HG03025 (cell line): Measurements from ENCODE around the gene SYNE2.
A peak's percentile ranks its signal among the peaks of the same experiment; 100 is the strongest.

Source experiments
- ATAC-seq: cut with Tn5 transposase; IDR thresholded peaks from one replicate; pipeline ENCODE4 v1.9.1; 2021; ENCODE audit warnings: mild to moderate bottlenecking, moderate library complexity; ENCODE audit not compliant: unreplicated experiment, low FRiP score

Gene SYNE2

DNA sequence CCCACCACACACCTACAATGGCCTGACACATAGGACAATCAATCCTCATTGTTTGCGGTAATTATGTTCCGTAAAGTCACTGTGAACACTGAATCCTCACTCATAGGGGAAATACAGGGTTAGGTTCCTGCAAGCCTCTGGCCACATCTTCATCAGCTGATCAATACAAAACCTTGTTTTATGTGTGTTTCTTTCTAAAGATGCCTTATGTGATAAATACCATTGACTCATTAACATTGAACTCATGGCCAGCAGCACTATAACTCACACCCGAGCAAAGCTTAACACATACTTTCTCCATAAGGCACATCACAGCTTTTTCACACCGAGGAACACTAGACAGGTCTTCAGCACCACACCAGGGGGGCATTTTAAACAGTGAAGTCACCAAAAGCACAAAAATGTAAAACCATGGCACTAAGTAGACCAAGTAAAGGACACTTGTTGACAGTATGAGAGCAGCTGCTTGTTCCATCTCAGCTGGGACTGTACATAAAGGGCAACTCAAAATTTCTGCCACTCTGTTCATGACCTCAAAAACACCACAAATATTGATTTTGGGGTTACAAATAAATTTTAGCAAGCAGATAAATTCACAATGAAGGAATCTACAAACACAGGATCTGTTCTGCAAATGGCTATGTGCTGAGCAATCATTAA lies 380.9 kb downstream of the SYNE2 start:
- ATAC-seq, result no peak

DNA sequence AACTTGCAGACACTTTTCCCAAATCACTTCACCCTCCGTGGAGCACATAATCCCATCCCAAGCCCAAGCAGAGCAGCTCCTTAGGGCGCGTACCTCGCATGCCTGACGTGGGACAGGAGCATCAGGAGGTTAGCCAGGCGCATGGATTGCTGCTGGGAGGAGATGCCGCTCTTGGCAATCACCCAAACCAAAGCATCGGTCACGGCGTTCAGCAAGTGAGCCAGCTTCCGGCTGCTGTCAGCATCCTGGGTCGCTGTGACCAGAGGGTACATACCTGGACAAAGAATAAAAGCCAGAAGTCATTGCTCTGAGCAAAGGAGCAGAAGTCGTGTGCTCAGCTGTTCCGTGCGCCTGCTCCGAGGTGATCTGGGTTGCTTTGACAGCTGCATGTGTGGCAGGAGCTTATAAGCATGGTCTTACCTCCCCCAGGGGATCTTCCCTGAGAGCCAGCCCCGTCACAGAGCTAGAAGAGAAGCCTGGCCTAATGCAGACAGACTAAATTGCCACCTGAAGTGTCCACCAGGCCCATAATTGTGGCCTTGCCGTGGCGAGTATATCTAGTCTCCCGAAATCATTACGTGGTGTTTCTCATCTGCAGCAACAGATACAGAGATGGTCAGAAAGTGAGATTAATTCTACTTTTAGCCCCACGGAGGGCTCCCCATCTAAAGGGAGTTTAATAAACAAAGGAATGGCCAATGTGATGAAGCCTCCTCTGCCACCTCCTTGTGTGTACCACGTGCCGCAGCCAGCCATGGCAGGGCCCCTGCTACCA lies 382.3 kb downstream of the SYNE2 start:
- peak; percentile 3 for ATAC-seq

- ATAC-seq, result peak; percentile 78
Measured at GRCh38 chr14:64235652-64236640, 383.1 kb downstream of the SYNE2 start.

DNA sequence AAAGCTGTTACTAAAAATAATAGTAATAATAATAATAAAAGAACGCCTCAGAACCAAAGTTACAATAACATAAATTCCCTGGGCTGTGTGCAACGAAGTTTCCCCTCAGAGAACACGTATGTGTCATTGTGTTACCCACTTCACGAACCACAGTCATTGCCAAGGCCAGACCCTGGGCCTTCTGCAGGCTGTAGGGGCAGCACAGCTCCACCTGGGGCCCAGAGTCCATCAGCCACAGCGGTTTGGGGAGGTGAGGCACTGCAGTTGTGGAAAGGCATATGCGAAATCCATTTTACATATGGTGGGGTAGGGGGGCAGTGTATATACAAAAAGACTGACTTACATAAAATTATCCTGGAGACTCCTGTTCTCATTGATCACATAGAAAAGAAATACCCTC lies 385.2 kb downstream of the SYNE2 start:
- no peak for ATAC-seq

DNA sequence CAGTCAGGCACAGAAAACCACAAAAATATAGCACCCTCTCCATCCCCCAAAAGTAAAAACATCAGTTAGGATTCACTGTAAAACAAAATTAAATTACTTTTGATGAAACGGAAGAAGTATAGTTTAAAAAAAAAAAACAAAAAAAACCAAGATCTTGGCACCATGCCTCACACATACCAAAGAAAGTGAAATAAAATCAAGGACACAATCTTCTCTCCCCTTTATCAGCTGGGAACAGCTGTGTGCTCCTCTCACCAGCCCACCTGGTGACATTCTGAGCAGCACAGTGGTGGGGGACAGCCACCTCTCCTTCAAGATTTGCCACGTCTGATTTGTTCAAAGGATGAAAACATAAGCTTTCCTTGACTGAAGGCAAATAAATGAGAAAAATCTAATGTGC lies 385.8 kb downstream of the SYNE2 start:
- ATAC-seq, result no peak

GRCh38 chr14:64244279-64244678 lies 391.5 kb downstream of the SYNE2 start:
- ATAC-seq, result no peak

DNA sequence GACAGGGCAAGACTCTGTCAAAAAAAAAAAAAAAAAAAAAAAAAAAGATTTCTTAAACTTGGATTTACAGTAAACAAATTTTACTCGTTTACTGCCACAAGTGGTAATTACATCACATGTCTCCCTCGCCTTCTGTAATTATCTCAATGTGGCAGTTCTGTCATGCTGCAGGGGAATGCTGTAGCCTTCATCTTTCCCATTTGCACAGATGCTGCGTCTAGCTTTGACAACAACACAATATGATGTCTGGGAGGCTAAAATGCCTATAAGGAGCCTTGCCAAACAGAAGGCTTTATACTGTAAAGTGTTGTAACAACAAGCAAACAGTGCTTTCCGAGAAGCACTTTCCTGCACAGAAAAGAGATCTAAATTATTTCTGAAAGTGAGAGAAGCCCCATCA lies 392.7 kb downstream of the SYNE2 start:
- ATAC-seq, result no peak

GRCh38 chr14:64246688-64247087 lies 393.9 kb downstream of the SYNE2 start:
- ATAC-seq, result no peak

DNA sequence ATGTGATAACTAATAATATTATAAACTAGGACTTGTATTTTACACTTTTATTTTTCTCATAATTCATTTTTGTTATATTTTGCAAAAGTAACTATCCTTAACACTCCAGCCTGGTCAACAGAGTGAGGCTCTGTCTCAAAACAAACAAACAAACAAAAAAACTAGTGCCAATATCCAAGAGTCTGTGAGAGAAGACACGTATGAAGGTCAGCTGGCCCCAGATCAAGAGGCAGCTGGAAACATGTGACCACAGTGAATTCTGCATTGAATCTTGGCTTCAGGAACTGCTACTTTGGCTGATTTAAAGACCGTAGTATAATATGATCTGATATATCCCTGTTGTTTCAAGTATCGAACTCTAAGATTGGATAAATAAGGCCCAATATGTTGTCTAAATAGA lies 394.4 kb downstream of the SYNE2 start:
- ATAC-seq, result no peak

DNA sequence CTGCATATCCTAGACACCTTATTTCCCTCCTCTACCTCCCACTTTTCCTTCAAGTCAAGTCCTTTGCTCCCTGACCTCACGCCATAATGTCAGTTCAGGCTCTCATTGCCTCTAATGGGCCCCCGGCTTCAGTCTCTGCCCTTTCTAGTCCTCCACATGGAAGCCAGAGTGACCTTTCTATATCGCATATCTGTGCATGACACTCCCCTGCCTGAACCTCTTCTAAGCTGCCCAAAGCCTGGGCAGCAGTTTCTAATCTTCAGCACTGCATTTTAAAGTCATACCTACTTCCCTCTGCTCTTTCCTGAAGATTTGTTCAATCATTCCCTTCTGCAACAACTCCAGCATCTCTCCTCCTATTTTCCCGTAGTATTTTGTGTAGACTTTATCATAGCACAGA lies 395.9 kb downstream of the SYNE2 start:
- ATAC-seq, result no peak

GRCh38 chr14:64249363-64249762 lies 396.6 kb downstream of the SYNE2 start:
- ATAC-seq, result no peak

GRCh38 chr14:64253672-64254071 lies 400.9 kb downstream of the SYNE2 start:
- no peak for ATAC-seq

DNA sequence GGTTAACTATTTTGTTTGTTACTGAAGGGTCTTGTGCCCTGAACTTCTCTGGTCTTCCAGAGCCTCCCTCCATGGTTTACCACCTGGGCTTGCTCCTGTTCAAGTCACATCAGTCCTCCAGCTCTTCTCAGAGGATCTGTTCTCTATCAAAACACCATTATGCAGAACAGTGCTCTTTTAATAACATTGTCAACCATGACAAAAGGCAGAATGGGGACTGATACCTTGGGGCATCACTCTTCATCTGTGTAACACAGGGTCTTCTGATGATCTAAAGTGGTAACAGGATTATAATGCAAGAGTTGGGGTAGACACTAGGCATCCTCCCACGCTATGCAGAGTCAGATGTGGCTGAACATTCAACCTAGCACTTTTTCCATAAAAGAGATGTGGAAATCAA lies 403.0 kb downstream of the SYNE2 start:
- no peak for ATAC-seq

- no peak for ATAC-seq
Measured at GRCh38 chr14:64260418-64260817, 407.6 kb downstream of the SYNE2 start.

DNA sequence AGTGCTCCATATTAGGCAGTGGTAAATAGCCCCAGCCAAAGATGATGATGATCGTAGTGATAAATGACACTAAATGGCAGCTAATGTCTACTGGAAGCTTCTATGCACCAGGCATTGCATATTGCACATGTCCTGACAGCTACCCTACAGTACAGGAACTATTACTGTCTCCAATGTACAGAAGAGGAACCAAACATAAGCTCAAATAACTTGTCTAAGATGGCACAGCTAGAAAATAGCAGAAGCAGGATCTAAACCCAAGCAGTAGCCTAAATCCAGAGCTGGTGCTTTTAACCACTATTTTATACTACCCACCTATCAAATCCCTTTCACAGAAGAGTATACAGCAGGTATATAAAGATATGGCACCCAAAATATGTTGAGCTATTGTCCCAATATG lies 412.4 kb downstream of the SYNE2 start:
- no peak for ATAC-seq

DNA sequence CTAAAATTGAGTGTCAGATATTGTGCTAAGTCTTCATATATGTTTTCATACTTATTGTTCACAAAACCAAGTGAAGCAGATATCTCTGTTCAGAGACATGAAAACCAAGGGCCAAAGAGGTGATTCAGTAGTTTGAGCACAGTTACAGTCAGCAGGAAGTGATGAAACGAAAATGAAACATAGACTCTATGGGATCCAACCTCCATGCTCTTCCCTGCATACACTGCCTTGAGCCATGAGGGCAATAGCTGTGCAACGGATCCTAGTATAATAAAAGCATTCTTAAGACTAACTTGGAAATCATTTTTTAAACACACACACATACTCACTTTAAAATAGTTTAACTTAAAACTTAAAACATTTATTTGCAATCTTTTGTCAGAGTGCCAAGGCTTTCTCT lies 413.4 kb downstream of the SYNE2 start:
- ATAC-seq, result no peak

- ATAC-seq, result no peak
Measured at GRCh38 chr14:64272019-64272418, 419.2 kb downstream of the SYNE2 start.
